ENCODE measurements around the gene USP47. TPM values are rescaled to one million over a fixed set of nuclear protein-coding genes. Genes with fewer than 3 reads are reported as not detected.

USP47 gene
- total and polyA plus RNA-seq, 2 of the 8 experiments (the other 6 are each of a cell fraction or from before 2014, with no cell fraction given): 4.2 to 21.3 TPM

DNA sequence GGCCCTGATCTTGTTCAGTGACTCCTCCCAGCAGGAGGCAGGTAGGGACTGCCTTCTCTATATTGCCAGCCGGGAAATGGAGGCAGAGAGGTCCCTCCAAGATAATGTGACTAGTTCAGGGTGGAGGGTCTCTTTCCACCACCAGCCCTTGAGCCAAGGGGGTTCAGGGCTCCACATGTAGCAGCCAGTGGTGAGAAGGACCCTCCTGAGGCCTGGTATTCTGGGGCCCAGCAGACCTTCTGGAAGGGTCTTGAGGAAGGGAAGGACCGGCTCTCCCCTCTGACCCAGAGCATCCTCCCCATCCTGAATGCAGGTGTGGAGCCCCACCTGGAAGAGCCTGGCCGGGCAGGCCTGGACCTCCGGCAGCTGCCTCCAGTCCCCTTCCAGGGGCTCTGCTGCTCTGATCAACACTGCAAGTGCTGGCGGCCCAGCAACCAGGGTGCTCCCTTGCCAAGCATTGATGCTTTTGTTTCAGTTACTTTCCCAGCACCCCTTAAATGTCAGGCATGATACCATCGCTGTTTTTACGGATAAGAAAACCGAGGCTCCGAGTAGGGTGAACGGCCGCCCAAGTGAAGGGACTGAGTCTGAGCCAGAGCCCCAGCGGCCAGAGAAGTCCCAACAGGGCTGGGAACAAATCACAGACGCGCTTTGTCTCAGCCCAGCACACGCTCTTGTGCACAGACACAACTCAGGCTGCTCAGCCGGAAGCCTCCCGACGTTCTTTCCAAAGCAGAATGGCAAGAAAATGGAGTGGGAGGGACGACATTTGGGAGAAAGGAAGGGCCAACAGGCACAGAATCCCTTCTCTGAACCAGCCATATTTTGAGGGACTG lies 127.8 kb downstream of the USP47 start:
- H3K27me3 ChIP-seq (replicated peaks in 1 of 4; ENCODE audit: control insufficient read depth in 3 of 4, extremely low read depth in 1 of 4, insufficient read depth in 3 of 4, low read length in 3 of 4): no peaks in the 10 kb centered on the region
- H3K18ac ChIP-seq (ENCODE audit: extremely low read depth, low read length): no peak overlapping the region
- FAIRE-seq (no peak), DNase-seq (ENCODE audit: low read depth in 1 of 2, low spot score in 2 of 2) (no peak)
- H4K8ac ChIP-seq (ENCODE audit: extremely low read depth, insufficient read depth, low read length): no peak overlapping the region
- H3K4me1 ChIP-seq (replicated peaks in 1 of 4; ENCODE audit: control insufficient read depth in 3 of 4, insufficient read depth in 4 of 4, low read length in 3 of 4): no peaks in the 10 kb centered on the region; a peak in 1 of 7 replicates
- H3K4me2 ChIP-seq (ENCODE audit: insufficient read depth in 1 of 2, low read depth in 2 of 2, low read length in 2 of 2): no peak overlapping the region
- no peak overlapping the region for H2BK120ac ChIP-seq (replicated peaks; ENCODE audit: low read depth, low read length)
- no peak overlapping the region for H2AFZ ChIP-seq (ENCODE audit: low read length)
- H3K27ac ChIP-seq (ENCODE audit: low read depth, low read length): no peak overlapping the region
- no peaks in the 10 kb centered on the region for H3K9me3 ChIP-seq (ENCODE audit: insufficient read depth in 2 of 2, low read depth in 1 of 2, low read length in 1 of 2)
- no peaks in the 10 kb centered on the region for H4K20me1 ChIP-seq (replicated peaks in 1 of 2; ENCODE audit: control insufficient read depth in 1 of 2, insufficient read depth in 2 of 2, low read length in 2 of 2)
- H3K4ac ChIP-seq (replicated peaks; ENCODE audit: insufficient read length, low read depth, low read length): no peak overlapping the region
- no peak overlapping the region for H4K91ac ChIP-seq (replicated peaks; ENCODE audit: insufficient read length, low read length)
- no peak overlapping the region for H2AK5ac ChIP-seq (ENCODE audit: low read depth, low read length)
- no peak overlapping the region for H3K23ac ChIP-seq (ENCODE audit: insufficient read length)
- H3K79me2 ChIP-seq (ENCODE audit: control insufficient read depth in 1 of 2, insufficient read depth in 2 of 2, low read length in 2 of 2): no peaks in the 10 kb centered on the region
- no peaks in the 10 kb centered on the region for H3K23me2 ChIP-seq (ENCODE audit: low read depth, low read length)
- H3K4me3 ChIP-seq (ENCODE audit: extremely low read depth in 1 of 4, insufficient read depth in 2 of 4, low read depth in 3 of 4, low read length in 4 of 4): no peak overlapping the region
- H3K79me1 ChIP-seq (ENCODE audit: low read depth, low read length): no peaks in the 10 kb centered on the region
- no peak overlapping the region for H4K5ac ChIP-seq (ENCODE audit: insufficient read length, low read depth, low read length)
- CTCF ChIA-PET (ENCODE audit: partially characterized antibody): interaction anchor here (0.6 to 6.2 kb wide), 3 partner anchors 8 to 1045 kb away, joined by 3 to 63 read pairs (median 6); no protein-coding TSS in a partner anchor
- no peak overlapping the region for H2BK20ac ChIP-seq (ENCODE audit: low read length)
- no peak overlapping the region for H2BK12ac ChIP-seq (ENCODE audit: low read depth, low read length)
- H2BK15ac ChIP-seq (ENCODE audit: low read length): no peak overlapping the region
- H3K14ac ChIP-seq (ENCODE audit: insufficient read length): no peak overlapping the region
- 91% methylated on average over 19 of the region's 19 CpGs; no CpG with 5 or more reads in 1 of the 2 experiments for WGBS, 2 experiments (ENCODE audit: extremely low coverage in 1 of 2, insufficient coverage in 1 of 2, insufficient read length in 1 of 2, insufficient replicate concordance in 2 of 2, low coverage in 1 of 2, low lambda C conversion rate in 2 of 2, missing lambda C conversion rate in 1 of 2)
- no peak overlapping the region for H2BK5ac ChIP-seq (ENCODE audit: low read depth, low read length)
- no peak overlapping the region for H3K9ac ChIP-seq (replicated peaks in 1 of 4; ENCODE audit: extremely low read depth in 1 of 4, low read depth in 3 of 4, low read length in 3 of 4)
- no peak overlapping the region for H3K56ac ChIP-seq (replicated peaks; ENCODE audit: insufficient read length, low read depth, low read length)
- POLR2A ChIA-PET (ENCODE audit: partially characterized antibody): no interaction called here
- H3K36me3 ChIP-seq (ENCODE audit: control insufficient read depth in 2 of 4, insufficient read depth in 4 of 4, low read length in 3 of 4): no peaks in the 10 kb centered on the region
- TF ChIP-seq SP2 (IDR thresholded peaks at IDR 0.05; ENCODE audit: low read length) (no peak), GTF2F1 (IDR thresholded peaks at IDR 0.05; ENCODE audit: borderline replicate concordance, low read depth, low read length) (no peak), JUND (IDR thresholded peaks at IDR 0.05; ENCODE audit: low read length) (no peak), SIN3A (conservative IDR thresholded peaks at IDR 0.05 in 1 of 2, IDR thresholded peaks at IDR 0.05 in 1 of 2; ENCODE audit: low read depth in 1 of 2, low read length in 2 of 2) (no peak), YY1 (IDR thresholded peaks at IDR 0.05; ENCODE audit: low read depth, low read length) (no peak), RBBP5 (IDR thresholded peaks at IDR 0.05; ENCODE audit: borderline replicate concordance, low read depth, low read length) (no peak), CEBPB (IDR thresholded peaks at IDR 0.05; ENCODE audit: low read depth, low read length) (no peak), TEAD4 (IDR thresholded peaks at IDR 0.05; ENCODE audit: low read depth, low read length) (no peak), TCF12 (IDR thresholded peaks at IDR 0.05; ENCODE audit: low read depth, low read length) (no peak), SRF (IDR thresholded peaks at IDR 0.05; ENCODE audit: low read depth, low read length) (no peak)
- TF ChIP-seq, protein P1, sequence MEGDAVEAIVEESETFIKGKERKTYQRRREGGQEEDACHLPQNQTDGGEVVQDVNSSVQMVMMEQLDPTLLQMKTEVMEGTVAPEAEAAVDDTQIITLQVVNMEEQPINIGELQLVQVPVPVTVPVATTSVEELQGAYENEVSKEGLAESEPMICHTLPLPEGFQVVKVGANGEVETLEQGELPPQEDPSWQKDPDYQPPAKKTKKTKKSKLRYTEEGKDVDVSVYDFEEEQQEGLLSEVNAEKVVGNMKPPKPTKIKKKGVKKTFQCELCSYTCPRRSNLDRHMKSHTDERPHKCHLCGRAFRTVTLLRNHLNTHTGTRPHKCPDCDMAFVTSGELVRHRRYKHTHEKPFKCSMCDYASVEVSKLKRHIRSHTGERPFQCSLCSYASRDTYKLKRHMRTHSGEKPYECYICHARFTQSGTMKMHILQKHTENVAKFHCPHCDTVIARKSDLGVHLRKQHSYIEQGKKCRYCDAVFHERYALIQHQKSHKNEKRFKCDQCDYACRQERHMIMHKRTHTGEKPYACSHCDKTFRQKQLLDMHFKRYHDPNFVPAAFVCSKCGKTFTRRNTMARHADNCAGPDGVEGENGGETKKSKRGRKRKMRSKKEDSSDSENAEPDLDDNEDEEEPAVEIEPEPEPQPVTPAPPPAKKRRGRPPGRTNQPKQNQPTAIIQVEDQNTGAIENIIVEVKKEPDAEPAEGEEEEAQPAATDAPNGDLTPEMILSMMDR (IDR thresholded peaks at IDR 0.05; ENCODE audit: control extremely low read depth in 1 of 3, insufficient read depth in 1 of 3, low read depth in 1 of 3, low read length in 3 of 3): no peak
